Kidney (tissue), 14 donors: ENCODE data around the gene AIF1L. TPM values are rescaled to one million over a fixed set of nuclear protein-coding genes. Genes with fewer than 3 reads are reported as not detected.

Experiments
- DNase-seq, 5 donors: peaks; one replicate each; pipeline ENCODE4 v3.0.0-alpha.2; 2013 to 2020
- FAIRE-seq: peaks from 2 replicates; lab custom pipeline; 2012; peaks lifted over from hg19 to GRCh38; lab: Jason Lieb, UNC
- H3K27ac ChIP-seq, 2 donors: one replicate each; pipeline ENCODE4 v1.7.0; 2013; ENCODE audit warnings: low read depth in 2 of 2, low read length in 2 of 2, inconsistent platforms in 1 of 2
- H3K27me3 ChIP-seq: one replicate; pipeline ENCODE4 v1.7.1; 2013; ENCODE audit warnings: low read length, inconsistent platforms; ENCODE audit not compliant: control insufficient read depth, insufficient read depth
- H3K36me3 ChIP-seq, 3 donors: one replicate each; pipeline versions ENCODE4 v1.7.0 to v1.7.1; 2013; ENCODE audit warnings: low read length in 3 of 3, control low read depth in 1 of 3, inconsistent platforms in 1 of 3; ENCODE audit not compliant: insufficient read depth in 3 of 3, control insufficient read depth in 2 of 3
- H3K4me1 ChIP-seq, 3 donors: one replicate each; pipeline versions ENCODE4 v1.7.0 to v1.7.1; 2013; ENCODE audit warnings: low read length in 3 of 3, inconsistent platforms in 1 of 3, low read depth in 1 of 3; ENCODE audit not compliant: control insufficient read depth in 2 of 3, insufficient read depth in 2 of 3
- H3K4me3 ChIP-seq, 3 donors: one replicate each; pipeline versions ENCODE4 v1.7.0 to v1.8.1; 2013; ENCODE audit warnings: low read length in 3 of 3, control low read depth in 1 of 3, inconsistent platforms in 1 of 3
- H3K9ac ChIP-seq, 3 donors: one replicate each; pipeline versions ENCODE4 v1.7.0 to v1.7.1; 2013; ENCODE audit warnings: low read length in 3 of 3, control low read depth in 1 of 3, inconsistent platforms in 1 of 3
- H3K9me3 ChIP-seq, 3 donors: one replicate each; pipeline versions ENCODE4 v1.7.0 to v1.7.1; 2013; ENCODE audit warnings: low read length in 3 of 3, control low read depth in 1 of 3, inconsistent platforms in 1 of 3; ENCODE audit not compliant: control insufficient read depth in 2 of 3, insufficient read depth in 1 of 3
- CTCF ChIP-seq: IDR thresholded peaks from 3 replicates; pipeline ENCODE4 v1.5.1; 2012; ENCODE audit warnings: mild to moderate bottlenecking, moderate library complexity, borderline replicate concordance; ENCODE audit not compliant: insufficient read depth; ENCODE audit errors: extremely low read depth
- intact Hi-C: fragments of 100-400 bp; cut with DNase I; formaldehyde crosslinking; loops from one replicate; pipeline ENCODE4 v1.11.1; 2022
- polyA plus RNA-seq: library from polyadenylated mRNA; stranded (reverse); fragments of 350-450 nt; fragmentation: Illumina TruSeq; extraction: RNeasy Lipid Tissue Mini Kit (QIAGEN cat#74804); gene quantifications from one replicate; pipeline ENCODE4 v1.2.3, GENCODE V29; 2014; ENCODE audit warnings: low read depth, low replicate concordance; ENCODE audit not compliant: insufficient read depth
- total RNA-seq: library from RNA; stranded (reverse); fragmentation: NEBNext Ultra II Directional; extraction: Animal tissue kit (Norgen Biotek cat#: 25700); gene quantifications from one replicate; pipeline ENCODE4 v1.2.1, GENCODE V29; 2021
- donor health status: control.
- donor health status: control.
- donor health status: control.
- donor health status: control.
- donor health status: control.
- donor health status: DM: yes; HTN: yes; CAD: no.
- donor health status: Normal renal cell carcinoma (clear cell type).

AIF1L gene
- total and polyA plus RNA-seq, 2 donors from 2014 or later = 397 to 439 TPM

- no peak overlapping the region for H3K4me3 ChIP-seq
- H3K27ac ChIP-seq = no peak overlapping the region
- no peaks in the 10 kb centered on the region for H3K27me3 ChIP-seq
- DNase-seq (no peak), FAIRE-seq (no peak)
- H3K4me1 ChIP-seq = no peaks in the 10 kb centered on the region
- no peak for TF ChIP-seq CTCF
- intact Hi-C loops = no loop called here
- H3K9me3 ChIP-seq = no peaks in the 10 kb centered on the region
- H3K36me3 ChIP-seq = peaks cover 27 to 70% (median 60%) of the 10 kb centered on the region in 3 donors
- no peak overlapping the region for H3K9ac ChIP-seq
Observed at GRCh38 chr9:131146186-131146585, 49.9 kb downstream of the AIF1L start.

- Histone ChIP-seq H3K9ac (no peak overlapping the region), H3K36me3 (peaks cover 20 to 60% (median 57%) of the 10 kb centered on the region in 3 donors), H3K4me1 (no peaks in the 10 kb centered on the region), H3K4me3 (no peak overlapping the region), H3K27me3 (no peaks in the 10 kb centered on the region), H3K27ac (no peak overlapping the region), H3K9me3 (no peaks in the 10 kb centered on the region)
- TF ChIP-seq CTCF = no peak
- DNase-seq (no peak), FAIRE-seq (no peak)
- intact Hi-C loops = no loop called here
Observed at GRCh38 chr9:131148276-131148675, 51.9 kb downstream of the AIF1L start.

GRCh38 chr9:131148966-131149687 lies 52.8 kb downstream of the AIF1L start:
- H3K9me3 ChIP-seq = no peaks in the 10 kb centered on the region
- intact Hi-C loops = no loop called here
- no peak for DNase-seq
- no peaks in the 10 kb centered on the region for H3K4me1 ChIP-seq
- no peak overlapping the region for H3K9ac ChIP-seq
- TF ChIP-seq CTCF = no peak
- no peak overlapping the region for H3K4me3 ChIP-seq
- no peaks in the 10 kb centered on the region for H3K27me3 ChIP-seq
- H3K36me3 ChIP-seq = peaks cover 23 to 61% (median 60%) of the 10 kb centered on the region in 3 donors
- H3K27ac ChIP-seq = no peak overlapping the region
- FAIRE-seq = no peak
